Liver (tissue), 9 donors: ENCODE measurements around the gene DCLK3. TPM values are rescaled to one million over a fixed set of nuclear protein-coding genes. Genes with fewer than 3 reads are reported as not detected.

Experiments
- DNase-seq: peaks from one replicate; pipeline ENCODE4 v3.0.0-alpha.2; 2017; ENCODE audit warnings: low spot score
- H3K27ac ChIP-seq, 2 donors: one replicate each; pipeline ENCODE4 v1.7.0; 2013; ENCODE audit warnings: inconsistent platforms in 2 of 2, low read length in 2 of 2, control low read depth in 1 of 2, low read depth in 1 of 2, mild to moderate bottlenecking in 1 of 2
- H3K27me3 ChIP-seq, 4 donors: one replicate each; pipeline versions ENCODE4 v1.6.1 to v1.7.0; 2013; ENCODE audit warnings: low read length in 3 of 4, inconsistent platforms in 1 of 4, mild to moderate bottlenecking in 1 of 4, moderate library complexity in 1 of 4; ENCODE audit not compliant: control insufficient read depth in 4 of 4, insufficient read depth in 4 of 4
- H3K36me3 ChIP-seq, 4 donors: one replicate each; pipeline versions ENCODE4 v1.6.1 to v1.7.0; 2013; ENCODE audit warnings: low read length in 3 of 4, mild to moderate bottlenecking in 3 of 4, low read depth in 1 of 4, moderate library complexity in 1 of 4; ENCODE audit not compliant: control insufficient read depth in 4 of 4, insufficient read depth in 3 of 4
- H3K4me1 ChIP-seq, 4 donors: one replicate each; pipeline versions ENCODE4 v1.6.1 to v1.7.0; 2013; ENCODE audit warnings: low read length in 3 of 4, mild to moderate bottlenecking in 3 of 4, moderate library complexity in 1 of 4; ENCODE audit not compliant: control insufficient read depth in 4 of 4, insufficient read depth in 4 of 4
- H3K4me3 ChIP-seq, 3 donors: one replicate each; pipeline versions ENCODE4 v1.6.1 to v1.7.0; 2013; ENCODE audit warnings: low read length in 3 of 3, control low read depth in 1 of 3, low read depth in 1 of 3, mild to moderate bottlenecking in 1 of 3
- H3K9ac ChIP-seq, 2 donors: one replicate each; pipeline ENCODE4 v1.7.0; 2013; ENCODE audit warnings: low read length in 2 of 2, mild to moderate bottlenecking in 2 of 2, moderate library complexity in 2 of 2, control low read depth in 1 of 2, low read depth in 1 of 2
- H3K9me3 ChIP-seq, 4 donors: one replicate each; pipeline versions ENCODE4 v1.6.1 to v1.7.0; 2013; ENCODE audit warnings: low read length in 3 of 4; ENCODE audit not compliant: control insufficient read depth in 4 of 4
- ATF3 ChIP-seq: IDR thresholded peaks from 2 replicates; pipeline ENCODE4 v1.6.1; 2016; ENCODE audit warnings: antibody characterized with exemption
- CTCF ChIP-seq: fragments of 150-350 bp; IDR thresholded peaks from 2 replicates; pipeline ENCODE4 v1.5.1; 2017; ENCODE audit warnings: improper control_type of control experiment, low read depth, low read length; ENCODE audit not compliant: missing input control
- EGR1 ChIP-seq, 2 donors: IDR thresholded peaks; 2 replicates each; pipeline ENCODE4 v1.6.1; 2016 to 2018; ENCODE audit warnings: antibody characterized with exemption in 2 of 2, low read depth in 2 of 2
- FOXA1 ChIP-seq: IDR thresholded peaks from 2 replicates; pipeline ENCODE4 v1.6.1; 2016; ENCODE audit warnings: antibody characterized with exemption
- FOXA2 ChIP-seq: IDR thresholded peaks from 2 replicates; pipeline ENCODE4 v1.6.1; 2016; ENCODE audit warnings: antibody characterized with exemption
- GABPA ChIP-seq, 2 donors: IDR thresholded peaks in 1 of 2; conservative IDR thresholded peaks in 1 of 2; 2 replicates each; pipeline ENCODE4 v1.6.1; 2016; ENCODE audit warnings: antibody characterized with exemption in 2 of 2, mild to moderate bottlenecking in 1 of 2, moderate library complexity in 1 of 2
- HNF4A ChIP-seq, 2 donors: conservative IDR thresholded peaks; 2 replicates each; pipeline ENCODE4 v1.6.1; 2016; ENCODE audit warnings: antibody characterized with exemption in 2 of 2, mild to moderate bottlenecking in 2 of 2
- HNF4G ChIP-seq: IDR thresholded peaks from 2 replicates; pipeline ENCODE4 v1.6.1; 2016; ENCODE audit warnings: antibody characterized with exemption
- JUND ChIP-seq, 2 donors: IDR thresholded peaks; 2 replicates each; pipeline ENCODE4 v1.6.1; 2016; ENCODE audit warnings: antibody characterized with exemption in 2 of 2
- MAX ChIP-seq: IDR thresholded peaks from 2 replicates; pipeline ENCODE4 v1.6.1; 2016; ENCODE audit warnings: antibody characterized with exemption
- NR2F2 ChIP-seq: IDR thresholded peaks from 2 replicates; pipeline ENCODE4 v1.6.1; 2016; ENCODE audit warnings: antibody characterized with exemption
- RAD21 ChIP-seq, 2 donors: IDR thresholded peaks; 2 replicates each; pipeline ENCODE4 v1.6.1; 2016; ENCODE audit warnings: antibody characterized with exemption in 2 of 2, mild to moderate bottlenecking in 2 of 2
- REST ChIP-seq: IDR thresholded peaks from 2 replicates; pipeline ENCODE4 v1.6.1; 2016; ENCODE audit warnings: antibody characterized with exemption, mild to moderate bottlenecking
- RXRA ChIP-seq, 2 donors: IDR thresholded peaks; 2 replicates each; pipeline ENCODE4 v1.6.1; 2017 to 2018; ENCODE audit warnings: antibody characterized with exemption in 2 of 2, mild to moderate bottlenecking in 1 of 2
- SP1 ChIP-seq: IDR thresholded peaks from 2 replicates; pipeline ENCODE4 v1.6.1; 2018; ENCODE audit warnings: antibody characterized with exemption, mild to moderate bottlenecking
- TAF1 ChIP-seq: conservative IDR thresholded peaks from 2 replicates; pipeline ENCODE4 v1.6.1; 2016; ENCODE audit warnings: antibody characterized with exemption, mild to moderate bottlenecking
- ZBTB33 ChIP-seq: IDR thresholded peaks from 2 replicates; pipeline ENCODE4 v1.6.1; 2016; ENCODE audit warnings: antibody characterized with exemption
- WGBS: extraction: QIAGEN DNeasy Blood & Tissue Kit; methylation state at CpG from one replicate; pipeline ENCODE4 v1.1.7; 2013; 5-methylcytosine and 5-hydroxymethylcytosine counted together
- polyA plus RNA-seq, 2 donors: library from polyadenylated mRNA; stranded (reverse) in 1 of 2; unstranded in 1 of 2; fragments of 200-250 nt in 1 of 2; fragments of >200 nt in 1 of 2; fragmentation: Nextera tagmentation in 1 of 2; extraction: Ambion mirVana in 1 of 2; gene quantifications; one replicate each; pipeline versions ENCODE4 v1.2.1 to v1.2.3, GENCODE V29; 2013 to 2015
- total RNA-seq, 2 donors: library from RNA; depleted of rRNA; stranded (reverse); fragments of >200 nt; gene quantifications; one replicate each; pipeline ENCODE4 v1.2.3, GENCODE V29; 2014
- donor health status: healthy.
- donor health status: healthy.
- donor health status: healthy.
- donor health status: healthy.
- donor health status: healthy.

Gene DCLK3
- total and polyA plus RNA-seq, 4 donors: 0.01 to 0.14 (median 0.07) TPM

- TF ChIP-seq ATF3: no peak
- TF ChIP-seq HNF4A (conservative IDR thresholded peaks at IDR 0.05): no peak
- TF ChIP-seq RXRA (IDR thresholded peaks at IDR 0.05): no peak
Measured at GRCh38 chr3:36784138-36784635, 19.8 kb upstream of the DCLK3 start (continued).

- WGBS: 58% methylated on average over 2 of the region's 2 CpGs
- no peak overlapping the region for H3K27ac ChIP-seq
- H3K4me1 ChIP-seq: no peaks in the 10 kb centered on the region
- DNase-seq: no peak
- no peaks in the 10 kb centered on the region for H3K27me3 ChIP-seq
- H3K4me3 ChIP-seq: no peak overlapping the region
- no peaks in the 10 kb centered on the region for H3K36me3 ChIP-seq
- H3K9me3 ChIP-seq: no peaks in the 10 kb centered on the region
- H3K9ac ChIP-seq: no peak overlapping the region
- no peak for TF ChIP-seq NR2F2
- TF ChIP-seq RAD21 (IDR thresholded peaks at IDR 0.05): no peak
- TF ChIP-seq ZBTB33: no peak
- TF ChIP-seq FOXA2: no peak
- no peak for TF ChIP-seq MAX
- TF ChIP-seq REST: no peak
- TF ChIP-seq FOXA1: no peak
- no peak for TF ChIP-seq HNF4A (conservative IDR thresholded peaks at IDR 0.05)
Measured at GRCh38 chr3:36777424-36778218, 13.3 kb upstream of the DCLK3 start.

GRCh38 chr3:36776436-36776835 is 12.1 kb upstream of the DCLK3 start:
- Histone ChIP-seq H3K4me1 (no peaks in the 10 kb centered on the region), H3K36me3 (no peaks in the 10 kb centered on the region), H3K9me3 (no peaks in the 10 kb centered on the region), H3K4me3 (no peak overlapping the region), H3K27ac (no peak overlapping the region), H3K9ac (no peak overlapping the region), H3K27me3 (no peaks in the 10 kb centered on the region)
- DNase-seq: no peak
- 41% methylated on average over 2 of the region's 2 CpGs for WGBS
- TF ChIP-seq GABPA (IDR thresholded peaks at IDR 0.05 in 1 of 2, conservative IDR thresholded peaks at IDR 0.05 in 1 of 2) (no peak), EGR1 (IDR thresholded peaks at IDR 0.05; ENCODE audit: low read depth in 2 of 2) (no peak), SP1 (no peak), ZBTB33 (no peak), FOXA2 (no peak), MAX (no peak), FOXA1 (no peak), TAF1 (no peak), CTCF (no peak), JUND (IDR thresholded peaks at IDR 0.05) (no peak), RAD21 (IDR thresholded peaks at IDR 0.05) (no peak), ATF3 (no peak), HNF4A (conservative IDR thresholded peaks at IDR 0.05) (no peak), RXRA (IDR thresholded peaks at IDR 0.05) (no peak), NR2F2 (no peak), HNF4G (no peak)
